Activated CD4-positive, alpha-beta T cell treated with anti-CD3 and anti-CD28 coated beads, Interleukin-2, amount 50 U/mL, for 24 hours (primary cell): ENCODE measurements around the gene MAT1A.

Experiments used
- DNase-seq, 2 donors: peaks; one replicate each; pipeline ENCODE4 v3.0.0-alpha.2; 2020; ENCODE audit warnings: low read depth in 1 of 2, low spot score in 1 of 2

MAT1A gene

GRCh38 chr10:80283119-80283518 is 6.3 kb downstream of the MAT1A start:
- no peak for DNase-seq

DNA sequence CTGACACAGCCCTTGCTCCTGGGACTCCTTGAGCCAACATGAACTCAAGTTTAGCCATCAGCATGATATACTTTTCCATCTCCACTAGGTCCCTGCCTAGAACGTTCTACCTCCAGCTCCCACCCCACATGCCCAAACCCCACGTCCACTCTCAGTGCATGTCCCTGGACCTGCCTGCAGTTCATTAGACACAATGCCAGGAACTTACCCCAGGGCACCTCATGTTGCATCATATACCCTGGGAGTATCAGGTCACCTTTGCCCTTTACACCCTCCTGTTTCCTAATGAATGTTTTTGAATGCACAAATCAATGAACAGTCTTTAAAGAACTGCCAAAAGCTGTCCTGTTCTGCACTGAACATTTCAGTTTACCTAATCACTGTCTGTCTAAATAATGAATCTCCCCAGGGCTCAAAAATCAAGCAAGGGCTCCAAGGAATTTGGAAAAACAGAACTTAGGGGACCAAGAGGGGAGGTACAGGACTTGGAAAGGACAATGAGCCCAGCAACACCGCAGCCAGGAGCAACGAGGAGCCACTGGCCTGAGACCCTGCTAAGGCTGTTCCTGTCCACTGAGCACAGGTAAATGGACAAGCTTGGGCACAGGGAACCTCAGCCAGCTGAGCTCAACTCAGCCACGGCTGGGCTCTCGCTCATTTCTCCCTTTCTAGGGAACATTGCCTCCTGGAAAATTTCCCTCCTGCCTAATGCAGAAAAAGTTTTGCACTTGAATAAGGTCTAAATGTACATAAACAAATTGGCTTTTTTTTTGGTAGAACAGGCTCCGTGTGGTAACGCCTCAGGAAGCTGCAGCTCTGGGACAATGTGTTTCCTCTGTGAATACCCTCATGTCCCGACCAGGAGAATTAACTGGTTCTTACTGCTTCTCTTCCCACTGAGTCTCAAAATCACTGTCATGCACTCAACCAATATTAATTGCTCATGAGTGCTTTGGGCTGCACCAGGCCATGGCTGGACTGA is 7.4 kb downstream of the MAT1A start:
- no peak for DNase-seq

DNA sequence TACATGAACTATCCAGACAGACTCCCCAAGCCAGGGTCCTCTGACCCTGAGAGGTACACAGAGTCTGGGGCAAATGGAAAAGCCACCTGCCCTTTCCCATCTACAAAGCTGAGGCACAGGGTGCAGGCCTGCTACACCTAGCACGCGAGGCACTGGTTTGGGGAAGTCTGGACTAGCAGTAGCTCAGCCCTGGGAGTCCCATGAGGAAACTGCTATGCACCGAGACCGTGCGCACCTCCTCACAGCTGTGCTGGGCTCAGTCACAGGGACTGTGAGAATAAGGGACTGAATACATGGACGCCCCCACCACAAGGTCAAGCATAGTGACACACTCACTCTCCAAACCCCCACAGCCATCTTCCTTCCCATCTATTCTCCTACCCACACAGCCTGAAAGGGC is 8.2 kb downstream of the MAT1A start:
- no peak for DNase-seq

GRCh38 chr10:80280071-80280800 is 9.2 kb downstream of the MAT1A start:
- DNase-seq, result no peak

- DNase-seq, result no peak
Measured at GRCh38 chr10:80279146-80279545, 10.3 kb downstream of the MAT1A start.

GRCh38 chr10:80278480-80278879 is 11.0 kb downstream of the MAT1A start:
- no peak for DNase-seq

DNA sequence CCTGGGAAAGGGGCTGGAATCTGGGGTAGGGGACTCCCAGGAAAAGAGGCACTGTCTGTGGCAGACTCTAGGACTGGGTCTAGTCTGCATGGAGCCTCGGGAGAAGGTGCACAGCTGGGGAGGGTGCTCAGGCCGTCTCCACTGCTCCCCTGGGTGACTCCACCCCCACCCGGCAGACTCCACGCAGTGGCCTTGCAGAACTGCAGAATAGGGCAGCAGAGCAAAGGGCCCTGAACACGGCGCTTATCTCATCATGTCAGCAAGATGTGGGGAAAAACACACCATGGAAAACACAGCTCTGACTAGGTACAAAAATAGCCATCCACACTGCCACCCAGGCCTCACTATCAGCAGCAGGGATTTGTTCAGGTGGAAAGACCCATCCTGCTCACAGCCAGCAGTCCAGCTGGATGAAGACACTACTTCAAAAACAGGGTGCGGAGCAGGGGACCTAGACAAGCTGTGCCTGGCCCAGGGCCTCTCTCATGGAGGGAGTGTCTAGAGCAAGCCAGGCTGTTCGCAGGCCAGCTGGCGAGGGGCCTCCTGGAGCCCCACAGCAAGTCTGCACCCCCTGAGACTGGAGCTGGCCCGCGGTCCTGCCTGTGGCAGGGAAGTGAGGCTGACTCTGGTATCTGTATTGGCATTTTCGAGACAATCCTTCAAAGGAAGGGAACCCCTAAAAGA is 11.7 kb downstream of the MAT1A start:
- no peak for DNase-seq

DNA sequence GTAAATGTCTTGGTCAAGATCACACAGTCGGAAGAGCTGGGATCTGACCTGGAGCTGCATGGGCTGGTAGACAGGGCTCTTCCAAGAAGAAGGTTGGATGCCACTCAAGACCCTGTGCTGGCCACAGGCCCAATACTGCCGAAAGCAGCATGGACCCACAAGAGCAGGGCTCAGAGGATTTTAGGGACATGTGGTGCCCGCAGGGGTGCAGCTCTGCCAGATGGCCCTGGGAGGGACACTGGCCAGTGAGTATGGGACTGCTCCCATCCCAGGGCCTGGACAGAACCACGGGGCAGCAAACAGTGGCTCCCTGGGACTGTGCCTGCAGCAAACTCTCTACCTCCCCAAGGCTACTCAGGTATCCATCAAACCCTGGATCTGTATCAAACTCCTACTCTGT is 12.4 kb downstream of the MAT1A start:
- DNase-seq, result no peak

- no peak for DNase-seq
Measured at GRCh38 chr10:80276335-80276734, 13.1 kb downstream of the MAT1A start.

- no peak for DNase-seq
Measured at GRCh38 chr10:80275756-80276155, 13.7 kb downstream of the MAT1A start.

DNA sequence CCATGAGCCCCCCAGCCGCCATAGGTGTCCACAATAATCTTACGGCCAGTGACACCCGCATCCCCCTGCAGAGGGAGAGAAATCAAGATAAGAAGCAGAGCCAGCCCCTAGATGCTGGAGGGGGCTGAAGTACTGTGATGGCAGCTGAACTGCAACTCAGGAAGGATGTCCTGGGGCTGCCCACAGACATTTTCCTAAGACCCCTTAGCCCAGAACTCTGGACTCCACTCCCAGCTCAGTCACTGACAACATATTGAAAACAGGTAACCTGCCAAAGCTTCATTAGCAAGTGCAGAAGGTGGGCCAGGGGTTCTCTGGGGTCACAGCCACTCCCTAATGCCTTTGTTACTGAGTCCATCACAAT is 14.3 kb downstream of the MAT1A start:
- no peak for DNase-seq

DNA sequence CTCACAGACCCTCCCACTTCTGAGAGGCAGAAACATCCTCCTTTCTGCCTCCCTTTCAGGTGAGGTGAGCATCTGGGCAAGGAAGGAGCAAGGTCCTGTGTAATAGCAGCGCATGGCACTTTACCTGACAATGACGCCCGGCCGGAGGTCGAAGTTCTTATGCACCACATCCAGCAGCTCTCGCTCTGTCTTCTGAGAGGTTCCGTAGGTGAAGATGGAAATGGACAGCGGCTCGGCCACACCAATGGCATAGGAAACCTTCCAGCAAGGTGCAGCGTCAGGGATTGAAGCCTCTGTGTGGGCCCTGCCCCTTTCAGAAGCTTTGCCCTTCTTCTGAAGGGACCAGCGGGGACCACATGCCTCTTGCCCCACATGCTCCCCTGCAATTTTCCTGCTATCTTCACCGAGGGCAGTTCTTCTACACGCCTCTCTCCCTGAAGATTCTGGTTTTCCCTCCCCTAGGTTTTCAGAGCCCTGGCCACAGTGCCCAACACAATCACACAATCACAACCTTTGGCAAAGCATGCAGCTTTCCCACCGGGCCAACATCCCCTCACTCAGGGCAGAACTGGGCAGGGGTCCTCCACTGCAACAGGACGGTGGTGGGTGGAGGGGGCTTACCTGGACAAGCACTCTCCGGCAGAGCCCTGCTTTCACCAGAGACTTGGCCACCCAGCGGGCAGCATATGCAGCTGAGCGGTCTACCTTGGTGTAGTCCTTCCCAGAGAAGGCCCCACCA is 14.9 kb downstream of the MAT1A start:
- DNase-seq, result no peak

DNA sequence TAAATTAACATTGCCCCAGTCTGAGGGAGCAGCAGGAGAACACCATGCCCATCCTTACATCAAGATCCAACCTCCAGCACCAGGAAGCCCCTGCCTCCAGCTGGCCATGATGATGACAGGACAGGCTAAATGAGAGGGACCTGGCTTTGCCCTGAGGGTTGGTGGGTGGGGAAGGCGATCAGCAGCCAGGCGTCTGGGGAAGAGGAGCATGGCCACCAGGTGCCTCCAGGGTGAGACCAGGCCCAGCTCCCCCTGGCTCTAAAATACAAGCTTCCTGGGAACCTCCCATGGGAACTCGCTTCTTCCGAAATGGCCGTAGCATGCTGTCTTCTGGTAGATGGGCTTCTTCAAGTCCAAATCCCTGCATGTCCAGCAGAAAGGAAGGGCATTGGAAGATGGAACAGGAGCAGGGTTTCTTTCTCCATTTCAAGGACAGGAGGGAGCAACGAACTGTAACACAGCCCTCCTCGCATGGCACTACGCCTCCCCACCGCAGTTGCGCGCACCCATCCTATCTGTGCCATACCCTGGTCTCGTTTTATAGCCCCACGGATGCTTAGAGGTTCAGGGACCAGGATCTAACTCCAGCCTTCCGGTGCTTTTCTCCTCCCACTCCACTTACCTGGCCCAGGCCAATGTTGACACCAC is 15.8 kb downstream of the MAT1A start:
- DNase-seq, result no peak

GRCh38 chr10:80272793-80273522 is 16.5 kb downstream of the MAT1A start:
- no peak for DNase-seq

- no peak for DNase-seq
Measured at GRCh38 chr10:80271416-80271815, 18.0 kb downstream of the MAT1A start.

DNA sequence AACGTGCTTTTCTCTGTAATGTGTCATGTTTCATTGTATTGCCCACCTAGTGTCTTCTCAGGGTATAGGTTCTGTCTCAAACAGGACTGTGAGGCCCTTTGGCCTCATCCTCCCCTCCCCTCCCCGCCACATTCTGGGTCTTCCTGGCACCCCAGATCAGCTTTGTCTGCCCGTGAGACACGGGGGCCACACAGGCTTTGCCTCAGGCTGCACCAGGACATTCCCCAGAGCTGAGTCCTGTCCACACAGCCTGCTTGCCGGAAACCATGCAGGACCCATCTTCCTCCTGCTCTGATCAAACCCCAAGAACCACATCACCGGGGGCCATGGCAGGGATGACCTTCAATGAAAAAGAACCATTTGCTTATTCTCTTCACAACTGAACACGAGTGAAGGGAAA is 18.6 kb downstream of the MAT1A start:
- no peak for DNase-seq

- no peak for DNase-seq
Measured at GRCh38 chr10:80268938-80269588, 20.4 kb downstream of the MAT1A start.

- DNase-seq, result no peak
Measured at GRCh38 chr10:80268266-80268665, 21.2 kb downstream of the MAT1A start.

GRCh38 chr10:80266513-80266863 is 23.0 kb downstream of the MAT1A start:
- DNase-seq, result no peak
